ENCODE measurements around the gene KCNA2. TPM values are rescaled to one million over a fixed set of nuclear protein-coding genes. Genes with fewer than 3 reads are reported as not detected.
A peak's percentile ranks its signal among the peaks of the same experiment; 100 is the strongest.

KCNA2 gene
- total RNA-seq, 2 experiments from 2014 or later: 3.5 to 3.9 TPM

DNA sequence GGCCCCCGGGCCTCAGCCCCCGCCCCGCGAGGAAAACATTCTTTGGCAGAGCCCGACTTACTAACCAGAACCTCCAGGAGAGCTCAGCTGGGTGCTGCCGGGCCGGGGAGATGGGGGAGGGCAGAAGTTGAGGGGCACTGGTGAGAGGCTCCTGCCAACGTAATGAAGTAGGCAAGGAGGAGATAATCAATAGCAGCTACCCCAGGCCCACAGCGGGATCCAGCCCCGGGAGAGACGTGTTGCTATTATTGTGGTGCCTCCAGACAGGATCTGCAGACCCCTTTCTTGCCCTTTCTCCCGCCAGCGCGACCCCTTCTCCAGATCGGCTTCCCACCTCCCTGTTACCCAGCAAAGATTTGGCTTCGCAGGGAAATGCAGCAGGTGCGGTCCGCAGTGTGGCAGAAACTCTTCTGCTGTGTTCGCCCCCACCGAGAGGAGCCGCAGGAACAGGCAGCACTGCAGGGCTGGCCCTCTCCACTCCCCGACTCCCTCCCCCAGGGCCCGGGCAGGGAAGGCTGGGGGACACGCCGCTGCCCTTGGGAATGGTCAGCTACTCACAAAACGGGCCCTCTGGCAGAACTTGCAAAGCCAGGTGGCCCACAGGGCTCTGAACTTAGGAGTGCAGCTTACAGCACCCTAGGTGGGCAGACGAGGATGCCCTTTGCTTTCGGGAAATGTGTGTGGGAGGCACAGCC is 1.5 kb upstream of the KCNA2 start:
- H3K9me3 Mint-ChIP-seq: no peaks in the 10 kb centered on the region
- peak overlapping the region; percentile 42 for H3K4me3 Mint-ChIP-seq
- no peak overlapping the region for H3K27ac Mint-ChIP-seq
- ChIA-PET POLR2A (no interaction called here), CTCF (interaction anchor here (1.1 to 2.5 kb wide), 10 partner anchors 12 to 181 kb away, joined by 3 to 10 read pairs (median 3); no protein-coding TSS in a partner anchor)
- peaks cover 29% of the 10 kb centered on the region for H3K4me1 Mint-ChIP-seq
- no peak for DNase-seq
- no peaks in the 10 kb centered on the region for H3K36me3 Mint-ChIP-seq (ENCODE audit: low read depth)
- H3K27me3 Mint-ChIP-seq: peaks cover 50% of the 10 kb centered on the region

DNA sequence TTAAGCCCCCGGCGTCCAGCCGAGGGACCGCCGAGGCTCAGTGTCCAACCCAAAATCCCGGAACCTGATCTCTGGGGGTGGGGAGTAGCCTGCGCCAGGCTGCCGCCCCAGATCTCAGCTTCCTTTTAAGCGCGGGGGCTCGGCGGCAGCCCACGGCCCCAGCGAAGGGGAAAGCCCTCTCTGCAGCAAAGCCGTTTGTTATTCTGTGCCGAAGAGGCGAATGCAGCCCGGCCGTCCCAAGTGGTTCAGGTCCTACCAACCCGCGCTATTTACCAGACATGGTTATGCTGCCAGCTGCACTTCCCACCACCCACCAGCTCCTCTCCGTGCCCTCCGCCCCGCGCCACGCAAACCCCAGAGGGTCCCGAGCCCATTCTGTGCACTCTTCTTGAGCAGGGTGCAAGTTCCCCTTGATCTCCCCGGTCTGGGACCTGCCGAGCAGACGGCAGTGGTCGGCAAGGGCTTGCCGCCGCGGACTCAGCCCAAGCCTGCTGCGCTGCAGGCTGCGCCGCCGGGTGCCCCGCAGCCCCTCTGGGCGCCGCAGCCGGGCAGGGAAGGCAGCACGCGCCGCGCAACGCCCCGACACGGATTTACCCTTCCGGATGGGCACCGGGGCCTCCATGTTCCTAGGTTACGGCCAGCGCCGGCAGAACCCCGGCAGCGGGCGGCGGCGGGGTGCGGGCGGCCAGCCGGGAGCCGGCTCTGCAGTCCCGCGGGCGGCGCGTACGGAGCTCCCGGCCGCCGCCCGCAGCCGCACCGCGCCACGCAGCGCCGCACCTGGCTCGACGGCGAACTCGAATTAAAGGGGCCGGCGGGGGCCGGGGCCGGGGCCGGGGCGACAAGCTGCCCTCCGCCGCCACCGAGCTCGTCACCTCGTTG is 738 bp upstream of the KCNA2 start:
- Mint-ChIP-seq H3K4me1 (peaks cover 29% of the 10 kb centered on the region), H3K4me3 (peak overlapping the region; percentile 67), H3K27ac (peak overlapping the region; percentile 46), H3K9me3 (no peaks in the 10 kb centered on the region), H3K27me3 (peaks cover 50% of the 10 kb centered on the region), H3K36me3 (ENCODE audit: low read depth) (no peaks in the 10 kb centered on the region)
- CTCF ChIA-PET: interaction anchor here (0.9 to 2.5 kb wide), 15 partner anchors 10 to 327 kb away, joined by 3 to 10 read pairs (median 4); no protein-coding TSS in a partner anchor
- peak; percentile 22 for DNase-seq
- POLR2A ChIA-PET: no interaction called here

DNA sequence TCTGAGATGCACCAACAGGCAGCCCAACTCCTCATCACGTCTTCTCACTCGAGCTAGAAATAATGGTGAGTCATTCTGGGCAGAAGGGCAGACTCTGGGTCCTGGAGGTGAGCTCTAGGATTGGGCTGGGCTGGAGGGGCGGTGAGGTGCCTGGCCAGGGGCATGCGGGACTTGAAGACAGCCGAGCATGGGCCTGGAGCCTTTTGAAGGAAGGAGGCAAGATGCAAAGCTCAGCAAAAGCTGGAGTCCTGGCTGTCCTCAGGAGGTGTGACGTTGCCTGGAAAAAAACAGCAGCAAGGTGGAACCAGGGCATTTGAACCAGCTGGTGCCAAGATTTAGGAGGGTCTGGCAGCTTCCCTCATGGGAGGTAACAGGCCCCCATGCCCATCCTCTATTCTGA is 712 bp downstream of the KCNA2 start:
- Mint-ChIP-seq H3K36me3 (ENCODE audit: low read depth) (no peaks in the 10 kb centered on the region), H3K4me3 (no peak overlapping the region), H3K27ac (no peak overlapping the region), H3K9me3 (no peaks in the 10 kb centered on the region), H3K4me1 (peaks cover 22% of the 10 kb centered on the region), H3K27me3 (peaks cover 50% of the 10 kb centered on the region)
- ChIA-PET POLR2A (no interaction called here), CTCF (interaction anchor here (0.7 to 2.6 kb wide), 10 partner anchors 8 to 178 kb away, joined by 3 to 13 read pairs (median 4); no protein-coding TSS in a partner anchor)
- no peak for DNase-seq

DNA sequence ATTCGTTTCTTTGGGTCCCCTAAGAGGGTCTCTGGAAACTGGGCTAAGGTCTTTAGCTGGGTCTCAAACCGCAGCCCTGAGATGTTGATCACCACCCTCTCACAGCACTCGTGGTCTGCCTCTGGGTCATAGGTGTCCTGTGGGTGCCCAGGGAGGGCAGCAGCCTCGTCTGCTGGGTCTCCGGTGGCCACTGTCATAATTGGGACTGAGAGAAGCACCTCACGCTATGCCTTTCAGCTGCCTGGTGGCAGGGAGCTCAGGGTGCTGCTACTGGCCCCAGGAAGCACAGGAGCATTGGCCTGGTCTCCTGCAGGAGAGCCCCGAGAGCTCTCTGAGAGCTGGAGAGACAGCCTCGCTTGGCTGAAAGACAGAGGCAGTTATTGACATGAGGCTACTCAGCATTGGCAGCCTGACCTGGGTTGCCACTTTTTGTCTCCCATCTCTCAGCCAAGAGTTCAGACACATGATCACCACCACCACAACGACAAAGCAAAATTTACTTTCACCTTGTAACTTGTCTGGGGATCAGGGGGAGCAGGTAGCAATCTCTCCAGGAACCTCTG is 1.5 kb downstream of the KCNA2 start:
- Mint-ChIP-seq H3K36me3 (ENCODE audit: low read depth) (no peaks in the 10 kb centered on the region), H3K27me3 (peaks cover 48% of the 10 kb centered on the region), H3K4me3 (no peak overlapping the region), H3K9me3 (no peaks in the 10 kb centered on the region), H3K27ac (no peak overlapping the region), H3K4me1 (peaks cover 15% of the 10 kb centered on the region)
- ChIA-PET POLR2A (no interaction called here), CTCF (interaction anchor here (0.9 to 2.6 kb wide), 7 partner anchors 9 to 179 kb away, joined by 3 to 13 read pairs (median 4); no protein-coding TSS in a partner anchor)
- DNase-seq: no peak

DNA sequence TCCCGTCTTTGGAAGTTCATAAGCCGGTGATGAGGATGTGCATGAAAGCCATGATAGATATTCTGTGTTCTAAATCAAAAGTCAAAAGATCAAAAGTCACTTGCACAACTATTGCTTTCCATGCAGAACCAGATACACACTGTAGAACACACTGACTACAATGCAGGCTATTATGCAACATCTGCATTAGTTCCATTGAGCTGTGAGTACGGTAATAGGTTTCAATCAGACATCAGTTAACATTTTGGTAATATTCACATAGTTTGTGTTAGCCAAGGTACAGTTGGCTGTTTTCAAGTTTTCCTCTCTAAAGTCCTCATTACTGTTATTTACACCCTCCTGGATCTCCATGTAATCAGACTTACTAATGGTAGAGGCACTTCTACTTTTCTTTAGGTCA is 3.1 kb downstream of the KCNA2 start:
- Mint-ChIP-seq H3K4me3 (no peak overlapping the region), H3K9me3 (no peaks in the 10 kb centered on the region), H3K27me3 (peaks cover 32% of the 10 kb centered on the region), H3K27ac (no peak overlapping the region), H3K4me1 (peaks cover 12% of the 10 kb centered on the region), H3K36me3 (ENCODE audit: low read depth) (no peaks in the 10 kb centered on the region)
- DNase-seq: no peak
- ChIA-PET CTCF (interaction anchor here (1.2 to 1.9 kb wide), 2 partner anchors 16 to 47 kb away, joined by 3 to 5 read pairs; no protein-coding TSS in a partner anchor), POLR2A (no interaction called here)

DNA sequence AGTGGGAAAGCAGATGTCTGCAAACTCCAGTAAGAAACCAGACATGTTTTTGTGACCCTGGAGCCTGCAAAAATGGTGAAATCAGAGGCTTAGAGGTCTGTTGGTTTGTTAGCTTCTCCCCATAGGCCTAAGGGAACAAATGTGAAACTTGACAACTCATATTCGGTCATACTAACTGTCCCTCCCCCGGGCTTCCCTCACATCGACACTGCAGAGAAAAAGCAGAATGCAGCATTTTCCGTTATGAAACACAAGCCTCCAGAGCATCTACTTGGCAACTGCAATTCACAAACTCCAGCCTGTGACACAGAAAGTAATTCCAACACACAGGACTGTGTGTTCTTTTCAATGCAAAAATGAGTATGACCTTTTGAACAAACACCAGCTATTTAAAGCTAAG is 3.7 kb downstream of the KCNA2 start:
- Mint-ChIP-seq H3K9me3 (no peaks in the 10 kb centered on the region), H3K4me3 (no peak overlapping the region), H3K4me1 (peaks cover 10% of the 10 kb centered on the region), H3K27me3 (peaks cover 27% of the 10 kb centered on the region), H3K27ac (no peak overlapping the region), H3K36me3 (ENCODE audit: low read depth) (no peaks in the 10 kb centered on the region)
- ChIA-PET CTCF (interaction anchor here (1.2 to 2.1 kb wide), 3 partner anchors 17 to 181 kb away, joined by 3 to 6 read pairs (median 5); no protein-coding TSS in a partner anchor), POLR2A (no interaction called here)
- DNase-seq: no peak

DNA sequence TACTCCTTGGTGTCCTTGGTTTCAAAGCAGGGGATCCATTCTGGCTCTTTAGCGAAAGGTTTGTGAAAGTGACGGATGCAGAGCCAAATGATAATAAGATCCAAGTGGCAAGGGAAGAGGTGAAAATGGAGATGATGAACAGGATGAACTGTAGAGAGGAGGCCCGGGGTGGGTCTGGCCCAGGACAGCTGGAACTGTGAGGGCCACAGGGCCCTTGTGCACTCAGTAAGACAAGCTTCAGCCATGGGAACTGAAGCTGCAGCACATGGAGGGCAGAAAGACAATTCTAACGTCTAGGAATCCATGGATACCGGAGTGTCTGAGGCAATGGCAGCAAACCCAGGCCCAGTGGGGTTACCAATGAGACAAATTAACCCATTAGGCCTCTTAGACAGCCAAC is 4.8 kb downstream of the KCNA2 start:
- Mint-ChIP-seq H3K27me3 (peaks cover 23% of the 10 kb centered on the region), H3K36me3 (ENCODE audit: low read depth) (no peaks in the 10 kb centered on the region), H3K27ac (no peak overlapping the region), H3K4me3 (no peak overlapping the region), H3K9me3 (no peaks in the 10 kb centered on the region), H3K4me1 (peaks cover 3% of the 10 kb centered on the region)
- no peak for DNase-seq
- ChIA-PET CTCF (interaction anchor here (2.1 kb wide), 1 partner anchor 182 kb away, joined by 6 read pairs; no protein-coding TSS in a partner anchor), POLR2A (no interaction called here)

DNA sequence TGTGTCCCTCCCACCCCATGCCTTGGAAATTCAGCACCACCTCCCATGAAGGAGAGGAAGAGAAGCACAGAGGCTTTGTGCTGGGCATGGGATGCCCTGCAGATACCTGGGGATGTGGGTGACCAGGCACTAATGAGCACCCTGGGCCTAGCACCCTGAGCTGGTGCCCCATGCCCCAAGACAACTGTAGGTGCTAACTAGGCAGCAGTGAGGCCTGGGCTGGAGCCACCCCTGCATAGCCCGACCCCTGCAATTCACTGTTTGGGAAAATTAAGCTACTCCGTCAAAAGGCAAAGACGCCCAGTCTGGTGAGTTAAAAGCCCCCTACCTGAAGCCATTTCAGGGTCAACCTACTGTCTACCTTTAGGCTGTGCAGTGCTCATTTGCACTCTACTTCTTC is 5.4 kb downstream of the KCNA2 start:
- H3K27me3 Mint-ChIP-seq: peaks cover 22% of the 10 kb centered on the region
- H3K4me1 Mint-ChIP-seq: no peaks in the 10 kb centered on the region
- CTCF ChIA-PET: interaction anchor here (2.1 kb wide), 1 partner anchor 182 kb away, joined by 6 read pairs; no protein-coding TSS in a partner anchor
- POLR2A ChIA-PET: no interaction called here
- H3K27ac Mint-ChIP-seq: no peak overlapping the region
- H3K36me3 Mint-ChIP-seq (ENCODE audit: low read depth): no peaks in the 10 kb centered on the region
- H3K4me3 Mint-ChIP-seq: no peak overlapping the region
- no peaks in the 10 kb centered on the region for H3K9me3 Mint-ChIP-seq
- DNase-seq: no peak

DNA sequence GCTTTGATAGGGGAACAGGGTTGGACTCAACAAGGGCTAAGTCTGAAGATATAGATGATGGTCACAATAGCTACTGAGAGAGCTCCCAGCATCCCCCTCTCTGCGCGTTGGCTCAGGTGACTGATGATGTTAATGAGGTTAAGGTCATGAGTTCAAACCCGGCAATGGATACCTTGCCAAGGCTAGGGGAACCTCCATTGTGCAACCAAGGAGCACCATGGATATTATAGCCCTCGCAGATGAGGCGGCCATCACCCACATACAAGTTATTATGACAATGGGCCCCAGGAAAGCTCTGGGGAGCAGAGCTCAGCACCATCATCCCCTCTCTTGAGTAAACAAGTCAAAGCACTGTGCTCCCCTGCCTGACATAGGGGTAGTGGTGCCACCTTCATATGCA is 8.2 kb downstream of the KCNA2 start:
- peaks cover 11% of the 10 kb centered on the region for H3K4me1 Mint-ChIP-seq
- H3K9me3 Mint-ChIP-seq: no peaks in the 10 kb centered on the region
- no peaks in the 10 kb centered on the region for H3K36me3 Mint-ChIP-seq (ENCODE audit: low read depth)
- POLR2A ChIA-PET: no interaction called here
- CTCF ChIA-PET: no interaction called here
- H3K27me3 Mint-ChIP-seq: peaks cover 8% of the 10 kb centered on the region
- no peak overlapping the region for H3K4me3 Mint-ChIP-seq
- no peak overlapping the region for H3K27ac Mint-ChIP-seq
- DNase-seq: no peak

DNA sequence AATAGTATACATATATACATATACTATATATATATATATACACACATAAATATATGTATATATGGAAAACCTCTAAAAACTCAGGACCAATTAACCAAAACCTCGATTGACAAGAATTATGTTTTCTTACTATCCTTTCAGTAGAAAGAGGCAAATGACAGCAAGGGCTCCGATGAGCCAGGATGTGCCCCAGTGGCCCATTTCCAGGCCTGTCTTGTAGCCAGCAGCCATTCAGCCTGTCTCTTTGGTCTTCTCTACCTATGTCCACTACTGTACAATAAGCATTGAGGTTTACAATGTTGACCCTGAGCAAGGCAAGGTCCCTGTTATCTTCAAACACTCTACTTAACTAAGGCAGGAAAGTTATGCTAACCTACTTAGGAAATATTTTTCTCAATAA is 9.8 kb downstream of the KCNA2 start:
- ChIA-PET POLR2A (no interaction called here), CTCF (interaction anchor here (0.9 kb wide), 1 partner anchor 36 kb away, joined by 3 read pairs; no protein-coding TSS in a partner anchor)
- Mint-ChIP-seq H3K4me3 (no peak overlapping the region), H3K4me1 (peaks cover 11% of the 10 kb centered on the region), H3K27ac (no peak overlapping the region), H3K9me3 (no peaks in the 10 kb centered on the region), H3K36me3 (ENCODE audit: low read depth) (no peaks in the 10 kb centered on the region), H3K27me3 (peaks cover 11% of the 10 kb centered on the region)
- no peak for DNase-seq

DNA sequence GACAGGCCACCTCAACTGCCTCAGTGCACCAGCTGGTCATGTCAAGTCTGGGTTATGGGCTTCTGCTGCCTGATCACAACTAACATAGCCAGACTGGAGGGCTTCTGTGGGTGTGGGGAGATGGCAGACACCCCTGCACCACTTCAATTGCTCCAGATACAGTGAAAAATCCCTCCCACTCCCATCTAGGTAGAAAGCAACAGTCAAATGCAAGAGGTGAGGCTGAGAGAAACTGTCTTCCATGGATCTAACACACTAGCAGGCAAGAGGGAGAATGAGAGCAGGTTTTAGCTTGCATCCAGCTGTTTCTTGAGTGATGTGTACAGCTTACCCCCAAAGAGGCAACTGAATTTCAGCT is 10.8 kb downstream of the KCNA2 start:
- Mint-ChIP-seq H3K4me1 (peaks cover 11% of the 10 kb centered on the region), H3K36me3 (ENCODE audit: low read depth) (no peaks in the 10 kb centered on the region), H3K9me3 (no peaks in the 10 kb centered on the region), H3K4me3 (no peak overlapping the region), H3K27me3 (peaks cover 11% of the 10 kb centered on the region), H3K27ac (no peak overlapping the region)
- CTCF ChIA-PET: interaction anchor here (1.2 to 2.2 kb wide), 5 partner anchors 9 to 453 kb away, joined by 3 to 7 read pairs (median 3); no protein-coding TSS in a partner anchor
- POLR2A ChIA-PET: no interaction called here
- no peak for DNase-seq

DNA sequence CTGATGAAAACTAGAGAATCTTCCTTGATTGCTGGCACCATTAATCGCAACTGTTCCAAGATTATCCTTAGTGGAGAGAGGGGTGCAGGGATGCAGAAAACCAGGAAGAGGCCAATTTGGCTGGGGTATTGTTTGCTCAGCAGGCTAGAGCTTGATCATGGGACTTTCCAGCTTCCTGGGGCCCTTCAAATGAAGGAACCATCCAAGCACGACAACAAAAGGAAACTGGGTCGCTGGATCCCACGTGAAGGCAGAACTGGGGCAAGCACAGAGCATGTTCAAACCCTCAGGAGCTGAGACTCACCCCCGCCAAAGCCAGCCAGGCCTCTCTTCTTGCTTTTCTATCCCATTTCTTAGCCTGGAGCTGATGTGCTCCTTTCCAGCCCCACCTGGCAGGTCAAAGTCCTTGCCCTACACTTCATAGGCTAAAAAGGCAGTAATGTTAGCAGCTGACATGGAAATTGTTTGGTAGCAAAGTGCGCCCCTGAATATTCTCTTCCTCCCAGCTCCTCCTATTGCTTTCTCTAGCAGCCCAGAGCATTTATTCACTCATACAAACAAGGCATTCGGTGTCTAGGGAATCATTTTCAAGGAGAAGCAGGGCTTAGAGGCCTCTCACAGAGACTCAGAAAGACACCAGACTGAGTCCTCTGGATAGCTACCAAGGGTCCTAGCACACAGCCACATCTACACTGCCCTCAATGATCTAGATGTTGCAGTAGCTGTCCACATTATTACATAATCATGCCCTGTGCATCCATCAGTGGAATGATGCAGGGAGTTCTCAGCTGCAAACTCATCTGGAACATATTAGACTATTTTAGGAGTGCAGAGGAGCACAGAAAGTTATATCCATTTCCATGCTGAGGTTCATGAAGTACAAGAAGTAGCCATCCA is 11.5 kb downstream of the KCNA2 start:
- peaks cover 11% of the 10 kb centered on the region for H3K27me3 Mint-ChIP-seq
- no peak for DNase-seq
- H3K36me3 Mint-ChIP-seq (ENCODE audit: low read depth): no peaks in the 10 kb centered on the region
- H3K9me3 Mint-ChIP-seq: no peaks in the 10 kb centered on the region
- peaks cover 11% of the 10 kb centered on the region for H3K4me1 Mint-ChIP-seq
- ChIA-PET CTCF (interaction anchor here (0.6 to 2.2 kb wide), 9 partner anchors 8 to 452 kb away, joined by 3 to 7 read pairs (median 3); no protein-coding TSS in a partner anchor), POLR2A (no interaction called here)
- no peak overlapping the region for H3K27ac Mint-ChIP-seq
- H3K4me3 Mint-ChIP-seq: no peak overlapping the region
